HG03097 (cell line): ENCODE measurements around the gene FAM76B.
A peak's percentile ranks its signal among the peaks of the same experiment; 100 is the strongest.

Experiments
- ATAC-seq: cut with Tn5 transposase; IDR thresholded peaks from one replicate; pipeline ENCODE4 v1.9.1; 2021; ENCODE audit not compliant: unreplicated experiment, low FRiP score

The FAM76B gene

GRCh38 chr11:95792700-95793099 is 3.1 kb upstream of the FAM76B start:
- no peak for ATAC-seq

DNA sequence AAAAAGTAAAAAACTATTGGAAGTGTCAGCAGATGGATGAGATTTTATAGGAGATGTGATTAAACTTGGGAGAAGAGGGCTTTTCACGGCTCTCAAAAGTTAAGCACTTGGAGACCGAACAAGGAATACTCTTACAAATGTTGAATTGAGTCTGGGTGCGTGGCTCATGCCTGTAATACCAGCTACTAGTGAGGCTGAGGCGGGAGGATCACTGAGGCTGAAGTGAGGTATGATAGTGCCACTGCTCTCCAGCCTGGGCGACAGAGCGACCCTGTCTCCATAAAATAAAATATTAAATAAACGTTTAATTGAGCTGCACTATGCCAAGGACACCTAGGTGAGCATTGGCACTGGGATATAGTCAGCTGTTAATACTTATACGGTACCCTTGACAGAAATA is 2.6 kb upstream of the FAM76B start:
- no peak for ATAC-seq

DNA sequence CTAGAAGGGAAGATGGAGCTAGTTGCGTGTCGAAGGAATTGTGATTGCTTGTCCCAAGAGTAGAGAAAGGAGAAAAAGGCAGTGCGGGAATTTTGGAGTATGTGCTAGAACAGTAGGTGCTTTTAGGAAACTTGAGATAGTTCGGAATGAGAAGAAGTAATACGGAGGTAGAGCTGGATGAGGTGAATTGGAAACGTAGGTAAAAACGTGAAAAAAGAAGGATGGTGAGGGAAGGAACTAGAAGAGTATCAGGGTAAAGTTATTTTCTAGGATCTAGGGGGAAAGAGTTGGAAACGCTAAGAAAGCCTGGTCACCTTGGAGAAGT is 2.1 kb upstream of the FAM76B start:
- no peak for ATAC-seq

DNA sequence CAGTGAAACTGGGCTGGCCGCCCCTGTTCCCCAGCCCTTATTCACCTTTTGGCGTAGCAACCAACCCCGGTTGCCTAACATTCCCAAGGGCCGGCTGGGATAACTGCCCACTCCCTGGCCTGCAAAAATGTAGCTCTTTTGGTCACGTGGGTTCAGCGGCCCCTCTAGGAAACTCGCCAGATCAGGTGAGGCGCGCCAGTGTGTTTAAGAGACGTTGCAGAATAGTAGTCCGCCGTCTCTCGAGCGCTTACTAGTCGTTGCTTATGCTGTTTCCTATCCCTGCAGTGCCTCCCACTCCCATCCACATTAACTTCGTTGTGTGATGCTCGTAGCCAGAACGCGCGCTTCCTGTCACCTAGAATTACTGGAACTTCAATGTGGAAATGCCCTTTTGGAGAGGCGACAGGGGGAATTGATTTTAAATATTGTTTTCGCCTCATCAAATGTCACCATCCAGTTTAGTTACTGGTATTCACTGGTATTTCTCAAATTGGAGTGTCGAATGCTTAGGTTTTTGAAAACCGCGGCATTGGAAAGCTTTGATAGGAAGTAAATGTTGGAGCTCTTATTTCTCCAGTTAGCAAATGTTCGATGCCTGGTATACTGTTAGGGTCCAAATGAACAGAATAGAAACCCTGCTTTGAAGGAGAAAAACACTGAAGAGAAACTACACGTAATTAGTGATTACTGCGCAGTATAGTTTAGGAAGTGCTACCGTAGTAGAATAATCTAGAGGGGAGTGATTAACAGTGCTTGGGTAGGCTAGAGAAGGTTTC is 1.5 kb upstream of the FAM76B start:
- ATAC-seq = no peak

GRCh38 chr11:95790123-95790932 is 746 bp upstream of the FAM76B start, which contains the start of gene CEP57:
Gene CEP57, plus strand, starts transcription at chr11:95790498. Its CDS starts 201 bp downstream, at chr11:95790699.
- ATAC-seq = peak; percentile 63

DNA sequence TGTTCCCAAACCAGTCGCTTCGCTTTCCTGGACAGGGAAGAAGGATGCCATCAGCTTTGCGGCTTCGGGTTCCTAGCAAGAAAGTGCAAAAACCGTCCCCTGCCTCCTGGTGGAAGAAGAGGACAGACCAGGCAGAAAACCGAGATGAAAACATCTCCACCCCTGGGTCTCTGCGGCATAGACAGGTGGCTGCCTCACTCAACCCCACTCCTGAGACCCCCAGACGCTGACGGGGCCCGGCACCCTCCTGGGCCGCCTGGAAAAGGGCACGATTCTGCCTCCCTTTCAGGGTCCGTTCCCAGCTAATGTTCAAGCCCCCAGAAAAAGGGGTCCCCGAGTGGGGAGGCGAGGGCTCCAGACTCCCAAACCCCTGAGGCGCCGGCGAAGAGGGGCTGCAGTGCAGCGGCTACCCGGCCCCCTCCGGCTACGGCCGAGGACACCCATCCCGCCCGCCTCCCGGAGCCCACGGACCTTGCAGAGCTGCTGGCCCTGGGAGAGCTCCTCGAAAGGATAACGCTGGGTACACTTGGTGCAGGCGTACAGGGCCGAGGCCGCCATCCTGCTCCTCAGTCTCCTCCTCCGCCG is 569 bp downstream of the FAM76B start:
- ATAC-seq = no peak

DNA sequence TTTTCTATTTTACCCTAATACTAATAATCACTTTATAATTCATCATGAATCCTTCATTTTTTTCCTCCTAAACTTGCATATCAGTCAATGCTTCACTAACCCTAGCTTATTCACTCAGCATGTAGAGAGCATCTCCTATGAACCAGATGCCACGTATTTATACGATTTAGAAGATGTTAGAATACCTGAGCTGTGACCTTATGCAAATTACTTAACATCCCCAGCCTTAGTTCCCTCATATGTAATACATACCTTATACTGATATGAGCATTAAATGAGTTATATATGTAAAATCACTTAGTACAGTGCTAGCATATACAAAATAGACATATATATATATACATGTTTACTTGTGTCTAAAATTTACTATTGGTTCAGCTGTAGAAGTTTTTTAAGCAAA is 9.0 kb downstream of the FAM76B start:
- no peak for ATAC-seq

DNA sequence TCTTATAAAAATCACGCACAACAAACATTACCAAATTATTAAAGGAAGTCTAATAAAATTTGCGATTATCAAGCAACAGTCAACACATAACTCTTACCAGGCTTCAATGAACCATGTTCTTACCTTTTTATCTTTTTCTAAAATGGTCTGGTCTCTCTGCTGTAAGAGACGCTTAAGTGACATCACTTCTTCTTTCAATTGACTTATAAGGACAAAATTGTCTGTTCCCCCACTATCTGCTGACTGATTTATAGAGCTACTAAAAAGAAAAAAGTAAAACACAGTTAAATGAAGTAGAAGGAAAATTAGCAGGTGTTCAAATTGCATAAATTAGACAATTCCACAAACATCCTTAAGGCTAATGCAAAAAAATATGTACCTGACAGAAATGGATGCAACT is 10.9 kb downstream of the FAM76B start:
- ATAC-seq = no peak

DNA sequence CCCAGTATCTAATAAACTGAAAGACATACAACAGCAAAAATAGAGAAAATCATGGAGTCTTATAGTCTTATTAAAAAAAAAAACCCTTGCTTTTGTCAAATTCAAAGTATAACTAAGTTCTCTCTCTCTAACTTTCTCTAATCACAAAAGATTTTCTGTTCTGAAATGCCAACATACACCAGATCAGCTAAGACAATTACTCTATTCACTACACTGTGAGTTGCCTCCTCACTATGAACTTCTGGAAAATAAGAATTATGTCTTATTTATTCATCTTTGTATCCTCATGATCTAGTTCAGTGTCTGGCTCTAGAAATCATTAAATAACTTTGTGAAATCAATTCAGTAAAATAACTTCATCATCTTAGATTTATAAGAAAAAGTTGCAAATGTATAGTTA is 12.7 kb downstream of the FAM76B start:
- no peak for ATAC-seq

GRCh38 chr11:95768521-95768920 is 21.1 kb downstream of the FAM76B start:
- no peak for ATAC-seq

DNA sequence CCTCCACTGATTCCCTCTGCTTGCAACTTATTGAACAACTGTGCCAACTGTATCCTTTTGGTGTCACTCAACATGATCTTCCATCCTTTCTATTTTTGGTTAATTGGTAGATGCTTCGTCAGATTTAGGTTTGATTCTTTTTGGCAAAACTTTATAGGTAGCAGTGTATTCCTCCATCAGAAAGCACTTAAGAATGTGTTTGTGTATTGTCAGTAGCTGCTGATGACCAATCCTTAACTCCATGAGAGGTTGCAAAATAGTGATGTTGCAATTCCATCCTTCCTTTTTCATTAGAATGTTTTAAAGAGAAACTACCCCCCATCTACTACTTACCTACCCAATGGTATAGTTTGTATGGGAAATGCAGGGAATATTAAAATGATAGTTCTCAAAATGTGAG is 22.1 kb downstream of the FAM76B start:
- no peak for ATAC-seq

- no peak for ATAC-seq
Measured at GRCh38 chr11:95766701-95767100, 22.9 kb downstream of the FAM76B start.

DNA sequence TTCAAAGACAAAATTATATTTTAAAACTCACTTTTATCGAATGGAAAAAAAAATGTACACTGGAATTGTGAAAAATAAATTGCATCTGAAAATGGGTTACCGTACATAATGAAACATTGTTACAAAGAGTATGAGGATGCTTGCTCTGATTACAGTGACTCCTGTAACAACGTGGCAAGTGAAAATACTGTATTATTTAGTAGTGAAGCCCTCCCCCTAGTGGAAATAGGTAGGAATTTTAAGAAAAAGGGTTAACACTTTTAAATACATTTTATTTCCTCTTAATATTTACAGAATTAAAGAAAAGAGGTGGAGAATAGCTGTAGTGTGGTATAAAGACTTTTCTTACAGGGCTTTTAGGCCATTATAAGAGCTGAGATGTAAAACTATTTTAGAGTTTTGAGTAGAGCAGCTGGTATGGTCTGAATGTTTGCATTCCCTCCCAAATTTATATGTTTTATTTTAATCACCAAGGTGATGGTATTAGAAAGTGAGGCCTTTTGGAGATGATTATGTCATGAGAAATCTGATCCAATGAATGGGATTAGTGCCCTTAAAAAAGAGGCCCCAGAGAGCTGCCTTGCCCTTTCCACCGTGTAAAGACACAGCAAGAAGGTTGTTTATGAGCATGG is 25.2 kb downstream of the FAM76B start:
- no peak for ATAC-seq

DNA sequence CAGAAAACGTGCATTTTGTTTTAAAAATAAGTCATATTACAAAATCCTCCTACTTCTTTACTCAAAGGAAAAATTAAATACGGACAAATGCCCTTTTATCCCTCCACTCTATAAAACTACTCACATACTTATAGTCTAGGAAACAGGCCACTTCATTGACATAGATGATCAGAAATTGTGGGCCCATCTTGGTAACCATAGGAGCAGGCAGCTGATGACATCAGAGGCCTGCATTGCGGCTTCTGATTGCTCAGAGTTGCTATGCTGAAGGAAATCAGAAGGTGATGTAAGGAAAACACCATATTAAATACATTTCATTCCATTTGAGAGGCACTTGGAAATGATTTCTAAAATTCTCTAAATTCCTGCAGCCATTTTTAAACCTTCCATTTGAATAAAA is 27.0 kb downstream of the FAM76B start:
- ATAC-seq = no peak

DNA sequence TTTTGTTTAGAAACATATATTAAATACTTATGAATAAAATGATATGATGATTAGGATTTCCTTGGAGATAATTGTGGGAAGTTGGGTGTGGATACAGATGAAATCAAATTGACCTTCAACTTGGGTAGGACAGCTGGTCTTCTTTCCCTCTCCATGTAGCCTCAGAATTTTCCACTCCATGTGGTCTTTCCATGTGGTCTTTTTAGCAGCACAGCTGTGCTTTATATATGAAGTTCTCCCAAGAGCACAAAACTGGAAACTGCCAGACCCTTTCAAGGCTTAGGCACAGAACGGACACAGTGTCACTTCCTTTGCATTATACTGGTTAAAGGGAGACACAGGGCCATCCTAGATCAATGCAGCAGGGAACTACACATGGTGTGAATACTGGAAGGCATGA is 28.6 kb downstream of the FAM76B start:
- ATAC-seq = no peak

GRCh38 chr11:95751515-95751914 is 38.1 kb downstream of the FAM76B start:
- ATAC-seq = no peak

GRCh38 chr11:95750101-95750500 is 39.5 kb downstream of the FAM76B start:
- no peak for ATAC-seq

- no peak for ATAC-seq
Measured at GRCh38 chr11:95739108-95739938, 50.3 kb downstream of the FAM76B start.

GRCh38 chr11:95736809-95737208 is 52.8 kb downstream of the FAM76B start:
- no peak for ATAC-seq

DNA sequence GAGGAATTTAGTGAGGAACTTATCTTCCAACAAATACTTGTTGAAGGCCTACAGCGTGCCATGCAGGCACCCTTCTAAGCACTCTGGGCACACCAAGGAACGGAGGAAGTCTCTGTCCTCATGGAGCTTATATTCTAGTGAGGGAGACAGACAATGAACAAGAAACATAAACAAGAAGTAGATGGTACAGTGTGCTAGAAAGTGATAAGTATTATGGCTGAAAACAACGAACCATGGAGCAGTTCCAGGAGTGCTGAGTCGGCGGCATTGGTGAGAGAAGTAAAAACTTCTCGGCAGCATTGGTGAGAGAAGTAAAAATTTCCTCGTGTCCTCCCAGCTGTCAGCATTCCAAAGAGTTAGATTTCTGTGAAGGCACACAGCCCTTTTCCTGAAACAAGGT is 53.2 kb downstream of the FAM76B start:
- no peak for ATAC-seq
